IPS-20b (cell line): ENCODE results near the gene SKI.

ENCODE experiments used
- H3K27ac ChIP-seq: one replicate; pipeline ENCODE4 v1.5.1; 2013; ENCODE audit warnings: low read length
- H3K27me3 ChIP-seq: 2 replicates; pipeline ENCODE4 v1.6.1; 2013; ENCODE audit warnings: mild to moderate bottlenecking, low read length, inconsistent platforms; ENCODE audit not compliant: insufficient read depth
- H3K36me3 ChIP-seq: 2 replicates; pipeline ENCODE4 v1.6.1; 2013; ENCODE audit warnings: low read depth, mild to moderate bottlenecking, inconsistent platforms, low read length, moderate library complexity; ENCODE audit not compliant: insufficient read depth
- H3K4me1 ChIP-seq: 2 replicates; pipeline ENCODE4 v1.6.1; 2013; ENCODE audit warnings: mild to moderate bottlenecking, control low read depth, inconsistent platforms, low read length, moderate library complexity; ENCODE audit not compliant: insufficient read depth
- H3K4me3 ChIP-seq: 2 replicates; pipeline ENCODE4 v1.5.1; 2013; ENCODE audit warnings: mild to moderate bottlenecking, low read length, inconsistent platforms
- H3K9ac ChIP-seq: 2 replicates; pipeline ENCODE4 v1.6.1; 2013; ENCODE audit warnings: low read depth, mild to moderate bottlenecking, inconsistent platforms, low read length, moderate library complexity
- H3K9me3 ChIP-seq: 2 replicates; pipeline ENCODE4 v1.6.1; 2013; ENCODE audit warnings: mild to moderate bottlenecking, low read depth, low read length, inconsistent platforms; ENCODE audit not compliant: insufficient read depth

The SKI gene

GRCh38 chr1:2300004-2300771 is 72.1 kb downstream of the SKI start:
- no peak overlapping the region; the same call in 1 of the 2 replicates for H3K9ac ChIP-seq
- no peaks in the 10 kb centered on the region for H3K9me3 ChIP-seq
- H3K27ac ChIP-seq, result no peak overlapping the region
- H3K36me3 ChIP-seq, result peaks cover 19% of the 10 kb centered on the region
- H3K4me1 ChIP-seq, result no peaks in the 10 kb centered on the region
- H3K27me3 ChIP-seq, result no peaks in the 10 kb centered on the region
- no peak overlapping the region for H3K4me3 ChIP-seq

- Histone ChIP-seq H3K36me3 (peaks cover 23% of the 10 kb centered on the region), H3K9ac (no peak overlapping the region), H3K4me1 (no peaks in the 10 kb centered on the region), H3K9me3 (no peaks in the 10 kb centered on the region), H3K27me3 (no peaks in the 10 kb centered on the region), H3K27ac (no peak overlapping the region), H3K4me3 (no peak overlapping the region)
Measured at GRCh38 chr1:2300851-2301606, 72.9 kb downstream of the SKI start.

DNA sequence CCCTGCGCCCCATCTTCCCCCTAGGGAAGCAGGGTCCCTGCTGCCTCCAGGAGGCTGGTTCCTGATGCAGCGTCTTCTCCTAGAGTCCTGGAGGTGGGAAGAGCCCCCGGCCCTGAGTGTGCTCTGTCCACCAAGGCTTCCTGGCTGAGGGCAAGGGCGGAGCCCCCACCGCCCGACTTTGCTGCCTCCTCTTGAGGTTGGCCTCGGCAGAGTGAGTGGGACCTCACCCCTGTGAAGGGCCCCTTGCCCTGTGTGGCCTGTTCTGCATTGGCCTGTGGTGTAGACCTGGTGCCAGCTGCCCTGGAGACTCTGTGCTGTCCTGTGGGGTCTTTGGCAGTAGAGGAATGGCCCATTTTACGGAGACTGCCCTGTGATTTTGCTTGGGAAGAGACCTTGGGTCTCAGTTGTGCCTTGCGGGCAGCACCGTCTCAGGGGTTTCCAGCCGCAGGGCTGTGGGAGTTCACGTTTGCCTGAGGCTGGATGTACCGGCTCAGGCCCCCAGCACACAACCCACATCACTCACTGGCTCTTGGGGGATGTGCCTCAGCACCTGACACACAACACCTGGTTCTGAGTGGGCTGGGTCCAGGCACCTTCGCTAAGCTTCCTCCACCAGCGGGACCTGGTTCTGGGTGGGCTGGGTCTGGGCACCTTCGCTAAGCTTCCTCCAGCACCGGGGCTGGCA is 73.6 kb downstream of the SKI start:
- H3K9me3 ChIP-seq, result no peaks in the 10 kb centered on the region
- H3K36me3 ChIP-seq, result peaks cover 23% of the 10 kb centered on the region
- no peaks in the 10 kb centered on the region for H3K27me3 ChIP-seq
- H3K4me1 ChIP-seq, result no peaks in the 10 kb centered on the region
- no peak overlapping the region for H3K4me3 ChIP-seq
- no peak overlapping the region for H3K9ac ChIP-seq
- no peak overlapping the region for H3K27ac ChIP-seq

DNA sequence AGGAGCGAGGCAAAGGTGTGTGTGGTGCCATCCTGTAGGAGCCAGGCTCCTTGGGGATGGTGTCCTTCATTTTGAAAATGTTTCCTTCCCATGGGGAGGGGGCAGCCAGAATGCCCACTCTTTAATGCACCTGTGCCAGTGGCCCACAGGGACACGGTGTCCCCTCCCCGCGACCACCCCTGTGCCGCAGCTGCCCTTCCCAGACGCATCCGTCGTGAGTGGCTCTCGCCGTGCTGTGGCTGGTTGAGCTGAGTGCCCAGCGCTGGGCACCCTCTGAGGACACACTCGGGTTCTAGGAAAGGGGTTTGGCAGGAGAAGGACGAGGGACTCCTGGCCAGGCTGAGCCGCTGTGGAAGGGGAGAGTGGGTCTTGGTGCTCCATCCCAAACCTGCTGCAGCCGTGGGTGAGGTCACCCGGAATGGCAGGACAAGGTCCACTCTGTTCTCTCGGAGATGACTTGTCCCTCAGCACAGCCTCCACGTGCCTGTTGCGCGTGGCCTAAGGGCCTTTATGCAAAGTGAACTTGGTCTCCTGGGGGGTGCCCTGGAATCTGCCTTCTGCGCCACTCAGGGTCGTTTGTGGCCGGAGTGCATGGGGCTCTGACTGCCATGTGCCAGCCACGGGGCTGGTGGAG is 74.3 kb downstream of the SKI start:
- no peak overlapping the region for H3K9ac ChIP-seq

DNA sequence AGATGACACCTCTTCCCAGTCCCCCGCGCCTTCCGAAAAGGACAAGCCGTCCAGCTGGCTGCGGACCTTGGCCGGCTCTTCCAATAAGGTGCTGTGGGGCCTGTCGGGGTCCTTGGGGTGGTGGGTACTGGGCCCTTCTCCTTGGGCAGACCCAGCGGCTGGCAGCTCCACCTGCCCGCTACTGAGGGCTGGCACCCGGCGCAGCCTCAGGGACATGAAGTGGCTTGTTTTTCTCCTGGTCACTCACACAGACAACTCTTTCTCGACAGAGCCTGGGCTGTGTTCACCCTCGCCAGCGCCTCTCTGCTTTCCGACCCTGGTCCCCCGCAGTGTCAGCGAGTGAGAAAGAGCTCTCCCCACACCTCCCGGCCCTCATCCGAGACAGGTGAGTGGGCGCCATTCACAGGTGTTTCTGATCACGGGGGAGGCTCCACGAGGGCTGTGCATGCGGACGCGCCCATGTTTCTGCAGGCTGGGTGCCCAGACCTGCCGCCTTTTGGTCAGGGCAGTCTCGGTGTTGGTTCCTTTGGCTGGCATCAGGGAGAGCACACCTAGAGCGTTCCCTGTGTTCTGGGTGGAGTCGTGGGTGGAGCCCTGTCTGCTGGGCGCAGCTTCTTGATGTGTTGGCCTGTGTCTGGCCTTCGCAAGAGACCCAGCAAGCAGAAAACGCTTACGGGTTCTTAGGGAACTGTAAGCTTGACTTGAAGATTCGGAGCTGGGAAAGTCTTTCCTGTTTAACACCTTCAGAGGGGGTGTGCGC is 75.1 kb downstream of the SKI start:
- Histone ChIP-seq H3K9ac (no peak overlapping the region), H3K4me1 (no peaks in the 10 kb centered on the region), H3K9me3 (no peaks in the 10 kb centered on the region), H3K36me3 (peaks cover 38% of the 10 kb centered on the region), H3K27me3 (no peaks in the 10 kb centered on the region), H3K4me3 (no peak overlapping the region), H3K27ac (no peak overlapping the region)

More for the DNA sequence above, 74.3 kb downstream of the SKI start:
- Histone ChIP-seq H3K36me3 (peaks cover 30% of the 10 kb centered on the region), H3K4me1 (no peaks in the 10 kb centered on the region), H3K4me3 (no peak overlapping the region), H3K27me3 (no peaks in the 10 kb centered on the region), H3K27ac (no peak overlapping the region), H3K9me3 (no peaks in the 10 kb centered on the region)

DNA sequence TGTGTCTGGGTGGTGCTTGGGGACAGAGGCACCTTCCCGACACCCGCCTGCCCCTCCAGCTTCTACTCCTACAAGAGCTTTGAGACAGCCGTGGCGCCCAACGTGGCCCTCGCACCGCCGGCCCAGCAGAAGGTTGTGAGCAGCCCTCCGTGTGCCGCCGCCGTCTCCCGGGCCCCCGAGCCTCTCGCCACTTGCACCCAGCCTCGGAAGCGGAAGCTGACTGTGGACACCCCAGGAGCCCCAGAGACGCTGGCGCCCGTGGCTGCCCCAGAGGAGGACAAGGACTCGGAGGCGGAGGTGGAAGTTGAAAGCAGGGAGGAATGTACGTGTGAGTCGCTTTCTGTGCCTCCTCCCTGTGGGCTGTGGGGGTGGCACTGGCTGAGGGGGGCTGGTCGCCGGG is 75.7 kb downstream of the SKI start:
- H3K36me3 ChIP-seq, result peaks cover 44% of the 10 kb centered on the region
- H3K9ac ChIP-seq, result no peak overlapping the region
- H3K9me3 ChIP-seq, result no peaks in the 10 kb centered on the region
- no peak overlapping the region for H3K27ac ChIP-seq
- no peaks in the 10 kb centered on the region for H3K27me3 ChIP-seq
- H3K4me3 ChIP-seq, result no peak overlapping the region
- no peaks in the 10 kb centered on the region for H3K4me1 ChIP-seq

DNA sequence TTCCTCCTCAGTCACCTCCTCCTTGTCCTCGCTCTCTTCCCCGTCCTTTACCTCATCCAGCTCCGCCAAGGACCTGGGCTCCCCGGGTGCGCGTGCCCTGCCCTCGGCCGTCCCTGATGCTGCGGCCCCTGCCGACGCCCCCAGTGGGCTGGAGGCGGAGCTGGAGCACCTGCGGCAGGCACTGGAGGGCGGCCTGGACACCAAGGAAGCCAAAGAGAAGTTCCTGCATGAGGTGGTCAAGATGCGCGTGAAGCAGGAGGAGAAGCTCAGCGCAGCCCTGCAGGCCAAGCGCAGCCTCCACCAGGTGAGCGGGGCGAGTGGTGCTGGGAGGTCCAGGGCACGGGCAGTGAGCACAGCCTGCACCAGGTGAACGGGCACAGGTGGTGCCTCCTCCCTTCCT is 76.2 kb downstream of the SKI start:
- H3K27me3 ChIP-seq, result no peaks in the 10 kb centered on the region
- H3K27ac ChIP-seq, result no peak overlapping the region
- H3K36me3 ChIP-seq, result peaks cover 49% of the 10 kb centered on the region
- no peaks in the 10 kb centered on the region for H3K9me3 ChIP-seq
- H3K4me3 ChIP-seq, result no peak overlapping the region
- no peak overlapping the region for H3K9ac ChIP-seq
- H3K4me1 ChIP-seq, result no peaks in the 10 kb centered on the region

DNA sequence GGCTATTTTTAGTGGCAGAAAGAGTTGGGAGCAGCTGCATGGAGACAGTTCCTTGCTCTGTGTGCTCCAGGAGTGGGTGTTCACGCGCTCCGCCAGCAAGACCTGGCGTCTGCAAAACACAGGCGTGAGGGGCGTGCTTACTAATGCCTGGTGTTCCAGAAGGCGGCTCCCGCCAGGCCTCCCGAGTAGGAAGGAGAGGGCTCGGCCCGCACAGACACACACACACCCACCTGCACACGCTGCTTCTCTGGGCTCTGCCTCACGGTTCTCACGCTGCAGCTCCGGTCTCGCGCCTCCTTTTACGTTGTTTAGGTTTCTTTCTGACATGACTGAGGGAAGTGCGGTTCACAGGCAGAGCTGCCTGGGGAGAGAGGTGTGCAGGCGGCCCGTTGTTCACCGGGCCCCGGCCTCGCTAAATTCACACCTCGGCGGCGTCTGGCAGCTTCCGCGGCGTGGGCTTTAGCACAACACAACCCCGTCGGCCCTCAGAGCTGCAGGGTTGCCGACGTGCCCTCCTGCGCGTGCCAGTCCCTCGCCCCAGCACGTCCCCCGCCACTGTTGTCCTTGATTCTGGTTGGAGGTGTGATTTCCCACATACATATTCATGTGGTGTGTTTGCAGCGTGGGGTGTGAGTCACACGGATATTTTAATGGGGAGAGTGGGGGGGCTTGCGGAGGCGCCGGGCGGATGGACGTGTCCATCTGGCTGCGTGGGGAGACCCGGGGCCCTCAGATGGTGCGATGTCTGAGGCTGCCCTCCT is 77.0 kb downstream of the SKI start:
- H3K27me3 ChIP-seq, result no peaks in the 10 kb centered on the region
- H3K9me3 ChIP-seq, result no peaks in the 10 kb centered on the region
- H3K36me3 ChIP-seq, result peaks cover 50% of the 10 kb centered on the region
- no peak overlapping the region for H3K4me3 ChIP-seq
- no peak overlapping the region for H3K27ac ChIP-seq
- no peaks in the 10 kb centered on the region for H3K4me1 ChIP-seq
- no peak overlapping the region for H3K9ac ChIP-seq

GRCh38 chr1:2306151-2306978 is 78.2 kb downstream of the SKI start:
- H3K36me3 ChIP-seq, result peaks cover 50% of the 10 kb centered on the region
- H3K27me3 ChIP-seq, result no peaks in the 10 kb centered on the region
- H3K9ac ChIP-seq, result no peak overlapping the region
- no peak overlapping the region for H3K4me3 ChIP-seq
- H3K27ac ChIP-seq, result no peak overlapping the region
- no peaks in the 10 kb centered on the region for H3K9me3 ChIP-seq
- H3K4me1 ChIP-seq, result no peaks in the 10 kb centered on the region; the same call in 1 of the 2 replicates

- no peak overlapping the region for H3K4me3 ChIP-seq
- H3K36me3 ChIP-seq, result peaks cover 50% of the 10 kb centered on the region
- no peaks in the 10 kb centered on the region for H3K9me3 ChIP-seq
- no peak overlapping the region for H3K27ac ChIP-seq
- no peaks in the 10 kb centered on the region for H3K27me3 ChIP-seq
- no peak overlapping the region for H3K9ac ChIP-seq
- peaks cover 5% of the 10 kb centered on the region for H3K4me1 ChIP-seq
Measured at GRCh38 chr1:2307064-2307605, 79.0 kb downstream of the SKI start.
